SW 1271 (cell line): ENCODE data around the gene TRDN.
"Not testable (repeated sequence)": the region's sequence is repeated elsewhere in the genome, so short reads cannot be mapped to it uniquely, and the experiment has no call there.

Source experiments
- DNase-seq, 2 experiments: peaks; one replicate each; lab custom pipeline; 2025; lab: John Stamatoyannopoulos, UW

Gene TRDN

DNA sequence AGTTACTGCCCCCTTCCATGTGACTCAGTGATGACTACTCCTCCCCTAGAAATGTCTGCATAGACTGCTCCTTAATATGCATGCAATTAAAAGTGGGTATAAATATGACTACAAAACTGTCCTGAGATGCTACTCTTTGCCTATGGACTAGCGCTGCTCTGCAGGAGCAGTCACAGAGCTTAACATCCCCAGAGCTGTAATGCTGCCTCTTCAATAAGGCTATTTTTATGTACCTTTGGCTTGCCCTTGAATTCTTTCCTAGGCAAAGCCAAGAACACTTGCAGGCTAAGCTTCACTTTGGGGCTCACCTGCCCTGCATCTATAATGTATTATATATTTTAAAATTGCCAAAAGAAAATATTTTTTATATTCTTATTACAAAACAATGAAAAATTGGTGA, 341.6 kb downstream of the TRDN start:
- no peak for DNase-seq

- no peak for DNase-seq
These were observed 348.1 kb downstream of the TRDN start for GRCh38 chr6:123288649-123289048.

GRCh38 chr6:123276546-123276980, 360.2 kb downstream of the TRDN start:
- DNase-seq = no peak

DNA sequence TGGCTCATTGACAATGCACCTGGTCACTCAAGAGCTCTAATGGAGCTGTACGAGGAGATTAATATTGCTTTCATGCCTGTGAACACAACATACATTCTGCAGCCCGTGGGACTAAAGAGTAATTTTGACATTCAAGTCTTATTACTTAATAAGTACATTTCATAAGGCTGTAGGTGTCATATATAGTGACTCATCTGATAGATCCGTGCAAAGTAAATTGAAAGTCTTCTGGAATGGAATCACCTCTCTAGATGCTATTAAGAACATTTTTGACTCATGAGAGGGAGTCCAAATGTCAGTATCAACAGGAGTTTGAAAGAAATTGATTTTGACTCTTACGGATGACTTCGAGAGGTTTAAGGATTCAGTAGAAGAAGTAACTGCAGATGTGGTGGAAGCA, 372.8 kb downstream of the TRDN start:
- no peak for DNase-seq

DNA sequence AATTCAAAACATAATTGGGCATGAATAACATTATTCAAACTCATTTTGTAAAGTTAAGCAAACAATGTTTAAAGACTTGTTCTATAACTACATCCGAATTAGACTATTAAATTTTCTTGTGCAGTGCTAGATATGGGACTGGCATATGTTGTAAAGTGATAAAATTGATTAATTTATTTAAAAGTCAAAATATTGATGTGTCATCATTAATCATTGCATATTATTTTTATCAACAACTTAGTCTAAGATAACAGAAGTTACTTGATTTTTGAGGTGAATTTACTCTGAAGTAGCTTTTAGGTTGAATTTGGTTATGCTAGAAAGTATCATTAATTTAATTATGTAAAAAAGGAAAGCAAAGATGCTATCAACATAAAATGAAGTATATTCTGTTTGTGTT, 396.1 kb downstream of the TRDN start:
- DNase-seq = no peak

DNA sequence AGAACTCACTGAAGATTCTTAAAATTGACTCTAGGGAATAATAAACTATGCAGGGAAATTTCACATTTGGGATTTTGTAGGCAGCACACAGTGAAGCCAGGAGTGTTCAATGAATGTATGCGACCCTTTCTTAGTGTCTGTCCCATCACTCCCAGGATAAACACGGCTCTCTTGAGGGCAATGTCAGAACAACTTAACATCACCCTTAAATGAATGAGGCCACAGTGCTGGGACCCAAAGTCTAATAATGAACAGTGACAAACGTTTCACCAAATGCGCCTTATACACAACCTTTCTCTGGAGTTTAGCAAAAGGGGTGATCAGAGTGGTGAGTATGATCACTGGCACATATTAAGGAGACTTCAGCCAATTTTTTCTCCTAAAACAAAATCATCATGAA, 403.4 kb downstream of the TRDN start:
- no peak for DNase-seq

- not testable (repeated sequence) for DNase-seq
These were observed 409.0 kb downstream of the TRDN start for GRCh38 chr6:123227789-123228188.

GRCh38 chr6:123226398-123226797, 410.4 kb downstream of the TRDN start:
- no peak for DNase-seq

DNA sequence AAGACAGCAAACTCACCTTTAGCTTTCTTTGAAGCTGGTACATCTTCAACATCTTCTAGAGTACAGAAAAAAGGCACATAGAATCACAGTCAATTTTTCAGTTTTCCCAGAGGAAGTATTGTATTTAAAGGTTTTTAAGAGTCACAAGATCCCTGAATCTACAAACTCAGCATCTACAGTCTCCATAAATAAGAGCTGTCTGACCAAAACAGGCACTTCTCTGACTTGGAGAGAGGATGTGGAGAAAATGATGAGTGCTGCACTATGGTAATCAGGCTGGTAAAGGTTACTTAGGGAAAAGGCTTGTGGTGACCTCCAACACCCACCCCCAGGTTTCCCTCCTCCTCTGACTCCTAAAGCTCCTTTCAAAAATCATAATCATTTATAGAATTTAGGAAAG, 412.7 kb downstream of the TRDN start:
- no peak for DNase-seq

GRCh38 chr6:123223461-123223860, 413.3 kb downstream of the TRDN start:
- no peak for DNase-seq

DNA sequence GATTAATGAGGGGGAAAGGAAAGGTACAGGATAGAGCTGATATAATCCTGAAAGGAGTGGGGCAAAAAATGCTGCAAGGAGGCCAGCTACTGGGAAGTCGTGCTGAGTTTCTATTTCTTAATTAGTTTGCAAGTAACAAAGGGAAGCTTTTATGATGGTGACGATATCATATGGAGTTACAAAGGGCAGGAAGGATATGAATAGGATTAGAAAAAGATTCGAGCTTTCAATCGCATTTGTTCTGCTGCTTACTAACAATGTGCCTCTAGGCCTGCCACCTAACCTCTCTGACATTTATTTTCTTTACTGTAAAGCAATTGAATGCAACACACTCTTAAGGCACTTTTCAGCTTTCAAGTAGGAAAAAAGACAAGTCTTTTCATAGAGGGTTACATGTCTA, 421.5 kb downstream of the TRDN start:
- no peak for DNase-seq

GRCh38 chr6:123214433-123214832, 422.3 kb downstream of the TRDN start:
- no peak for DNase-seq

GRCh38 chr6:123213921-123214320, 422.8 kb downstream of the TRDN start:
- DNase-seq = no peak

DNA sequence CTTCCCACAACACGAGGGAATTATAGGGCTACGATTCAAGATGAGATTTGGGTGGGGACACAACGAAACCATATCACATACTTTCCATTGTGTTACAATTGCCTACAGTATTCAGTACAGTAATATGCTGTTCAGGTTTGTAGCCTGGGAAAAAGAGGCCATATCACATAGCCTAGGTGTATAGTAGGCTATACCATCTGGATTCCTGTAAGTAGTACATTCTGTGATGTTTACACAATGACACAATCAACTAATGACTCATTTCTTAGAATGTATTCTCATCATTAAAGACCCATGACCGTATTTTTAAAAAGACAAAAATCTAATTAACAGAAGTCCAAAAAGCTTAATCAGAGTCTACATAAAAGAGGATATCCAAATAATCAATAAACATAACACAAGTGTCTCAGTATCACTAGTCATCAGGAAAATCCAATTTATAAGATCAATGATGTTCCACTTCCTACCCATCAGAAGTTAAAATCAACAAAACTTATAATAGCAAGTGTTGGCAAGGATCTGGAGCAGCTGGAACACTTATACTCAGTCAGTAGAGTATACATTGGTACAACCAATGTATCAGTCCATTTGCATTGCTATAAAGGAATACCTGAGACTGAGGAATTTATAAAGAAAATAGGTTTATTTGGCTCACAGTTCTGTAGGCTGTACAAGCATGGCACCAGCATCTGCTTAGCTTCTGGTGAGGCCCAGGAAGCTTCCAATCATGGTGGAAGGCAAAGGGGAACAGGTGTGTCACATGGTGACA, 424.8 kb downstream of the TRDN start:
- no peak for DNase-seq

DNA sequence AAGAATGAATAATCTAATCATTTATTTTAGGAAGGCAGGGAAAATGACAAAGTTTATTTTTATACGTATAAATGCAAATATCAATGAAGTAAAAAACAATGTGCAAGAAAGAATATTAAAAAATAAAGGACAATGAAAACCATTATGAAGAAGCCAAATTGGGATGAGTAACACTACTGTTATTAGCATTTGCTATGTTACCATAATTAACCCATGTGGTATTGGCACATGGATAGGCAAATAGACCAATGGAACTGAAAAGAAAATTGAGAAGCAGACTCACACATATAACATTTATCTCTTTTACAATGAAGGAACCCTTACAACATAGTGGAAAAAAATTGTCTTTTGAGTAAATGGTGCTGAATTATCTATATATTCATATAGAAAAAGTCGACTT, 426.1 kb downstream of the TRDN start:
- DNase-seq = no peak

GRCh38 chr6:123207967-123208510, 428.7 kb downstream of the TRDN start:
- DNase-seq = no peak

DNA sequence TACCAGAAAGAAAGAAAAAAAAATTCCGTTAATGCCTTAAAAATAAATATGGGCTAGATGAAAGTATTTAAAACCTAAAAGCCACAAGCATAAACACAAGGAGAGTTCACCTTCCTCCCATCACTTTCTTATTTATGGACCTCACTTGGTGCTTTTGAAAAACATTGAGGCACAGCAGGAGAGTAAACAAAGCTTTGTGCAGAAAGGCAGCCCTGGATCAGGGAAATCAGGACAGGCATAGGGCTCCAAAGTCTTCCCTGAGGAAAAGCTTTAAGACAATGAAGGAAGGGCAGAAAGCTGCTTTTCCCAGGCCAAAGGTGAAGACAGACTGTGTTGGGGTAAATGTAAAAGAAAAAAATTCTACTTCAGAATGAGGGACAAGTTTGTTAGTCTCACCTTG, 432.8 kb downstream of the TRDN start:
- DNase-seq = no peak

DNA sequence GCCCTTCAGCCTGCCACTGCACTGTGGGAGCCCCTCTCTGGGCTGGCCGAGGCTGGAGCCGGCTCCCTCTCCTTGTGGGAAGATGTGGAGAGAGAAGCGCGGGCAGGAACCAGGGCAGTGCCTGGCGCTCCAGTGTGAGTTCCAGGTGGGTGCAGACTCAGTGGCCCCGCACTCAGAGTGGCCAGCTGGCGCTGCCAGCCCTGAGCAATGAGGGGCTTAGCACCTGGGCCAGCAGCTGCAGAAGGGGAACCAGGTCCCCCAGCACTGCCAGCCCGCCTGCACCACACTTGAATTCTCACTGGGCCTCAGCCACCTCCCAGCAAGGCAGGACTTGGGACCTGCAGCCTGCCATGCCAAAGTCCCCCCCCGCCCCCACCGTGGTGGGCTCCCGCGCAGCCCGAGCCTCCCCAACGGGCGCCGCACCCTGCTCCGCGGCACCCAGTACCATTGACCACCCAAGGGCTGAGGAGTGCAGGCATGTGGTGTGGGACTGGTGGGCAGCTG, 434.8 kb downstream of the TRDN start:
- DNase-seq = no peak

- DNase-seq = no peak
These were observed 443.5 kb downstream of the TRDN start for GRCh38 chr6:123193298-123193697.

DNA sequence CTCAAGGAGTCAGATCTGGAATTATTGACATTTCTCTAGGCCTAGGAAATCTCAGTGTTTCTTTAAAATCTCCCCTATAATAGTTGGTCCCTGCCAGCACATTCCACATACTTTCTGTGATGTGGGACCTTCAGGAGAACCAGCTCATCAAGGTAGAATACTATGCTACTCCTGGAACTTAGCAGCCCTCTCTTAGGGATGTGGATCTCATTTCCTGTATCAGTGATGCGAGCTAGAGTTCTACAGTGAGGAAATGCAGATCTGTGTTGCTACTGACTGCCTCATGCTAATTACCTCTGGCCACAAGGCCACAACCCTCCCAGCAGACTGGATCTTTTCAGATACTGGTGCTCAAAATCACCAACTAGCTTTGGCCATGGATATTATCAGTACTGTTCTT, 446.9 kb downstream of the TRDN start:
- DNase-seq = no peak

DNA sequence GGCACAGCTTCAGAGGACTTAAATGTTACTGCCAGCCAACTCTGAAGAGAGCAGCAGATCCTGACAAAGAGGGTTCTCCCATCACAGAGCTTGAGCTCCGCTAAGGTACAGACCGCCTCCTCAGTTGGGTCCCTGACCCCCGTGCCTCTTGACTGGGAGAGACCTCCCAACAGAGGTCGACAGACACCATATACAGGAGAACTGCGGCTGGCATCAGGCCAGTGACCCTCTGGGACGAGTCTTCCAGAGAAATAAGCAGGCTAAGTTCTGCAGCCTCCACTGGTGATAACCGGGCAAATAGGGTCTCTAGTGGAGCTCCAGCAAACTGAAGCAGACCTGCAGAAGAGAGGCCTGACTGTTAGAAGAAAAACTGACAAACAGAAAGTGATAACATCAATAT, 453.8 kb downstream of the TRDN start:
- no peak for DNase-seq

- DNase-seq = no peak
These were observed 460.0 kb downstream of the TRDN start for GRCh38 chr6:123176706-123177105.

DNA sequence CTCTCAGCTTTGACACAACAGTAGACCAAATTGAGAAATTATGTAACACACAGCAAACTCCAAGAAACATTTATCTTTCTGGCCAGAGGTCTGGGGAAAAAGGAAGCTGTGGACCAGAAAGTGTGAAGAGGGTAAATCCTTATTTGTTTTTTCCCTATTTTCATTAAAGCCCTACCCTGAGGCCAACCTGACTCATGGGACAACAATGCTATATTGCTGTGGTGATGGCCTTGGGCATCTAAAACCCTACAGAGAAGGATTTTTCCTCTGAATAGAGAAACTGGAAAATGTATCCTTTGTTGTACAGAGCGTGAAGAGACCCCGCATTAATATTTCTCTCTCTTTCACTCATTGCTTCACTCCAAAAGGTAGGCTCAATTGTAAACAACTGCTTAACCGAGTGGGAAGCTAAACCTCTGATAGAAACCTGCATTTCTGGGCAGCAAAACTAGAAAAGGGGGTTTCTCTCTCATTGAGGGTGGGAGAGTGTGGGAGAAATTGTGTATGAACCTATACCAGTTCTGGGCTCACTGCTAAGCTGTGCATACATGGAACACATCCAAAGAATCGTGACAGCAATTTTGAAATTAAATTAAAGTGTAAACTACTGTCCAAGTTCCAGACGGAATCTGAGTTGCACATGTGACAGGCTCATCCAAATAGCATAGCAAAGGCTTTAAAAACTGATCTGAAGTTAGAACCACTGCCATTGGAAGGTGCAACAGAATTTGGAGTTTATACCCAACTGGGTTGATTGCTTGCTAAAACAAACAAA, 465.2 kb downstream of the TRDN start:
- no peak for DNase-seq
